Vagina (tissue), 2 donors: ENCODE data around the gene SIRT7.

Source experiments
- POLR2A ChIP-seq, 2 donors: fragments of 450-650 bp; IDR thresholded peaks; one replicate each; pipeline ENCODE4 v1.6.1; 2017; ENCODE audit warnings: antibody characterized with exemption in 2 of 2, mild to moderate bottlenecking in 2 of 2, moderate library complexity in 2 of 2
- POLR2AphosphoS5 ChIP-seq, 2 donors: sonication (generic); formaldehyde crosslinking; IDR thresholded peaks; one replicate each; pipeline ENCODE4 v1.9.0; 2017; ENCODE audit warnings: antibody characterized with exemption in 2 of 2, mild to moderate bottlenecking in 2 of 2, low read depth in 1 of 2; ENCODE audit not compliant: insufficient read depth in 1 of 2
- TF ChIP-seq, protein P1 (sequence below), 3 experiments: fragments of 450-650 bp in 2 of 3; fragments of 200-600 bp in 1 of 3; sonication (generic) in 1 of 3; IDR thresholded peaks; one replicate each; pipeline ENCODE4 v1.5.1; 2017 to 2019; ENCODE audit warnings: antibody characterized with exemption in 3 of 3, mild to moderate bottlenecking in 2 of 3, moderate library complexity in 2 of 3

DNA sequence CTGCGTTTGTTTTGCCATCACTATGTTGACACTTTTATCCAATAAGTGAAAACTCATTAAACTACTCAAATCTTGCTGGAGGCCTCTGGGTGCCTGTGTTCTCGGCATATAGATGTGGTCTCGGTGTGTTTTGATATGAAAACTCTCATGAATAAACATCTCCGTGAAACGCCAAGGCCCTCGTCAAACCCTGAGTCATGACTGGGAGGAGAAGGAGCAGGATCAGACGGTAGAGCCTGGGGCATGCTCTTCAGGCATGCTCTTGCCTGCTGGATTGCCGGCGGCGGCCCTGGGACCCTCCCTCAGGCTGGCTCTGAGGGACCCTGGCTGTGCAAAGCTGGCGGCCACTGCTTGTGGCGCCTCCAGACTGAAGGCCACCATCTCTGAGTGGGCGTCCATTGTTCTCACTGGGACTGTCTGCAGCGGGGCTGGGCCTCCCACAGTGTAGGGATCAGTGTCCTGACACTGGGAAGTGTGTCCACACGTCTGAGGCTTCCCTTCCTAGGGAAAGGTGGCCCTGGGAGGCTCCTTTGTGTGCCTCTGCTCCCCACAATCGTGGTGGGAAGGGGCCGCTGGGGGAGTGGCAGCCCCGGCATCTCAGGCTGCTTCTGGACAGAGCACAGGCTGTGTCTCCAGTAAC is 17.7 kb downstream of the SIRT7 start:
- TF ChIP-seq, protein P1, sequence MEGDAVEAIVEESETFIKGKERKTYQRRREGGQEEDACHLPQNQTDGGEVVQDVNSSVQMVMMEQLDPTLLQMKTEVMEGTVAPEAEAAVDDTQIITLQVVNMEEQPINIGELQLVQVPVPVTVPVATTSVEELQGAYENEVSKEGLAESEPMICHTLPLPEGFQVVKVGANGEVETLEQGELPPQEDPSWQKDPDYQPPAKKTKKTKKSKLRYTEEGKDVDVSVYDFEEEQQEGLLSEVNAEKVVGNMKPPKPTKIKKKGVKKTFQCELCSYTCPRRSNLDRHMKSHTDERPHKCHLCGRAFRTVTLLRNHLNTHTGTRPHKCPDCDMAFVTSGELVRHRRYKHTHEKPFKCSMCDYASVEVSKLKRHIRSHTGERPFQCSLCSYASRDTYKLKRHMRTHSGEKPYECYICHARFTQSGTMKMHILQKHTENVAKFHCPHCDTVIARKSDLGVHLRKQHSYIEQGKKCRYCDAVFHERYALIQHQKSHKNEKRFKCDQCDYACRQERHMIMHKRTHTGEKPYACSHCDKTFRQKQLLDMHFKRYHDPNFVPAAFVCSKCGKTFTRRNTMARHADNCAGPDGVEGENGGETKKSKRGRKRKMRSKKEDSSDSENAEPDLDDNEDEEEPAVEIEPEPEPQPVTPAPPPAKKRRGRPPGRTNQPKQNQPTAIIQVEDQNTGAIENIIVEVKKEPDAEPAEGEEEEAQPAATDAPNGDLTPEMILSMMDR (IDR thresholded peaks at IDR 0.05): no peak
- no peak for TF ChIP-seq POLR2A (IDR thresholded peaks at IDR 0.05)
- TF ChIP-seq POLR2AphosphoS5 (IDR thresholded peaks at IDR 0.05; ENCODE audit: insufficient read depth in 1 of 2, low read depth in 1 of 2): no peak
